Lower leg skin (tissue), 4 donors: ENCODE measurements around the gene ARHGAP25. TPM values are rescaled to one million over a fixed set of nuclear protein-coding genes. Genes with fewer than 3 reads are reported as not detected.

Source experiments
- DNase-seq, 2 donors: peaks; one replicate each; pipeline ENCODE4 v3.0.0-alpha.2; 2019; ENCODE audit warnings: low spot score in 2 of 2
- H3K4me3 ChIP-seq: fragments of 200-600 bp; sonication (generic); 2 replicates; pipeline ENCODE4 v1.5.1; 2017; ENCODE audit warnings: mild to moderate bottlenecking, low read depth; ENCODE audit not compliant: poor library complexity, severe bottlenecking
- CTCF ChIP-seq, 3 donors: fragments of 450-650 bp; IDR thresholded peaks; one replicate each; pipeline ENCODE4 v1.5.1; 2016; ENCODE audit warnings: antibody characterized with exemption in 3 of 3, mild to moderate bottlenecking in 3 of 3, moderate library complexity in 2 of 3
- POLR2A ChIP-seq, 2 donors: fragments of 450-650 bp; IDR thresholded peaks; one replicate each; pipeline ENCODE4 v1.6.1; 2016 to 2017; ENCODE audit warnings: antibody characterized with exemption in 2 of 2, mild to moderate bottlenecking in 1 of 2, moderate library complexity in 1 of 2
- WGBS, 2 donors: methylation state at CpG; one replicate each; pipeline ENCODE4 v1.1.5; 2018; 5-methylcytosine and 5-hydroxymethylcytosine counted together
- intact Hi-C: fragments of 100-400 bp; cut with DNase I; formaldehyde crosslinking; loops from one replicate; pipeline ENCODE4 v1.15.0; 2023; ENCODE audit warnings: low total_unique reads
- total RNA-seq, 4 donors: library from RNA; depleted of rRNA; stranded (reverse); fragments of >200 nt; gene quantifications; one replicate each; pipeline ENCODE4 v1.1.0, GENCODE V29; 2016

Gene ARHGAP25
- total RNA-seq, 4 donors from 2014 or later, result 3.3 to 9.6 (median 4.9) TPM

GRCh38 chr2:68757081-68757480, 22.5 kb downstream of the ARHGAP25 start:
- TF ChIP-seq CTCF (IDR thresholded peaks at IDR 0.05) (no peak), POLR2A (IDR thresholded peaks at IDR 0.05) (no peak)
- intact Hi-C loops, result loop anchor here (10.0 kb wide), 1 partner anchor 78 kb away; no protein-coding TSS in a partner anchor
- WGBS, 2 donors, result 70 to 99% methylated on average over 2 of the region's 2 CpGs
- DNase-seq, result no peak
- H3K4me3 ChIP-seq, result no peak overlapping the region

GRCh38 chr2:68762100-68762499, 27.5 kb downstream of the ARHGAP25 start:
- WGBS, 2 donors, result 86 to 92% methylated on average over 2 of the region's 2 CpGs
- TF ChIP-seq POLR2A (IDR thresholded peaks at IDR 0.05) (no peak), CTCF (IDR thresholded peaks at IDR 0.05) (no peak)
- H3K4me3 ChIP-seq, result no peak overlapping the region
- intact Hi-C loops, result no loop called here
- DNase-seq, result no peak

GRCh38 chr2:68762665-68763064, 28.1 kb downstream of the ARHGAP25 start:
- no peak for DNase-seq
- no peak overlapping the region for H3K4me3 ChIP-seq
- no peak for TF ChIP-seq POLR2A (IDR thresholded peaks at IDR 0.05)
- TF ChIP-seq CTCF (IDR thresholded peaks at IDR 0.05), result no peak
- intact Hi-C loops, result no loop called here

- intact Hi-C loops, result no loop called here
- 72 to 77% methylated on average over 6 of the region's 6 CpGs for WGBS, 2 donors
- DNase-seq, result peak in 1 of 2 donors; percentile 79
- no peak for TF ChIP-seq CTCF (IDR thresholded peaks at IDR 0.05)
- no peak for TF ChIP-seq POLR2A (IDR thresholded peaks at IDR 0.05)
- H3K4me3 ChIP-seq, result no peak overlapping the region
Measured at GRCh38 chr2:68764041-68764805, 29.6 kb downstream of the ARHGAP25 start.

GRCh38 chr2:68764806-68765311, 30.2 kb downstream of the ARHGAP25 start:
- no peak overlapping the region for H3K4me3 ChIP-seq
- 84 to 89% methylated on average over 5 of the region's 5 CpGs for WGBS, 2 donors
- peak in 1 of 2 donors; percentile 6 for DNase-seq
- intact Hi-C loops, result no loop called here
- TF ChIP-seq POLR2A (IDR thresholded peaks at IDR 0.05) (no peak), CTCF (IDR thresholded peaks at IDR 0.05) (no peak)
